NT2/D1 (cell line): ENCODE data around the gene C6orf62.

Experiments used
- SUZ12 ChIP-seq: IDR thresholded peaks from 2 replicates; pipeline ENCODE4 v1.6.1; 2011; ENCODE audit not compliant: insufficient read length, insufficient read depth; ENCODE audit errors: extremely low read depth
- YY1 ChIP-seq: IDR thresholded peaks from 2 replicates; pipeline ENCODE4 v1.6.1; 2011; ENCODE audit not compliant: insufficient read length, insufficient read depth
- ZNF274 ChIP-seq: IDR thresholded peaks from 2 replicates; pipeline ENCODE4 v1.6.1; 2011; ENCODE audit warnings: mild to moderate bottlenecking, low read depth, low read length

GRCh38 chr6:24673625-24674024, 45.3 kb downstream of the C6orf62 start:
- TF ChIP-seq SUZ12 (no peak), YY1 (no peak), ZNF274 (no peak)
